Gastrocnemius medialis (tissue), 4 donors: ENCODE data around the gene PKP2. TPM values are rescaled to one million over a fixed set of nuclear protein-coding genes. Genes with fewer than 3 reads are reported as not detected.

Source experiments
- ATAC-seq, 2 donors: fragments of 150-250 bp; one replicate each; pipeline ENCODE4 v1.9.1; 2016
- DNase-seq, 2 donors: peaks; one replicate each; pipeline ENCODE4 v3.0.0-alpha.2; 2019
- H3K27ac ChIP-seq, 4 donors: fragments of 200-600 bp; sonication (generic); 1 replicate in 1 of 4; 2 replicates in 3 of 4; pipeline ENCODE4 v1.5.1; 2016 to 2018; ENCODE audit warnings: mild to moderate bottlenecking in 2 of 4, moderate library complexity in 1 of 4
- H3K27me3 ChIP-seq, 3 donors: fragments of 200-600 bp; sonication (generic) in 2 of 3; 1 replicate in 1 of 3; 2 replicates in 2 of 3; pipeline versions ENCODE4 v1.5.1 to v1.6.0; 2016 to 2019; ENCODE audit warnings: mild to moderate bottlenecking in 1 of 3, moderate library complexity in 1 of 3
- H3K36me3 ChIP-seq, 2 donors: fragments of 200-600 bp; sonication (generic) in 1 of 2; one replicate each; pipeline ENCODE4 v1.5.1; 2017 to 2018
- H3K4me1 ChIP-seq, 2 donors: fragments of 200-600 bp; sonication (generic) in 1 of 2; one replicate each; pipeline ENCODE4 v1.5.1; 2016 to 2017; ENCODE audit warnings: mild to moderate bottlenecking in 2 of 2
- H3K4me3 ChIP-seq, 4 donors: fragments of 200-600 bp; sonication (generic) in 3 of 4; 1 replicate in 1 of 4; 2 replicates in 3 of 4; pipeline ENCODE4 v1.5.1; 2016 to 2019; ENCODE audit warnings: mild to moderate bottlenecking in 2 of 4
- H3K9me3 ChIP-seq, 3 donors: fragments of 200-600 bp; sonication (generic) in 2 of 3; 1 replicate in 1 of 3; 2 replicates in 2 of 3; pipeline ENCODE4 v1.5.1; 2016 to 2019
- POLR2A ChIP-seq, 2 donors: fragments of 450-650 bp; IDR thresholded peaks; one replicate each; pipeline ENCODE4 v1.6.1; 2017; ENCODE audit warnings: antibody characterized with exemption in 2 of 2, mild to moderate bottlenecking in 2 of 2, moderate library complexity in 2 of 2
- in situ Hi-C, 4 donors: fragments of 200-750 bp; cut with MboI; loops; one replicate each; pipeline versions ENCODE4 v1.15.0 to v1.8.0; 2017; ENCODE audit warnings: low sequenced_read_pairs in 4 of 4
- intact Hi-C: fragments of 100-400 bp; cut with DNase I; formaldehyde crosslinking; loops from one replicate; pipeline ENCODE4 v1.15.1; 2023; ENCODE audit warnings: low total_unique reads
- total RNA-seq, 4 donors: library from RNA; depleted of rRNA; stranded (reverse); fragments of >200 nt; gene quantifications; one replicate each; pipeline versions ENCODE4 v1.1.0 to v1.2.3, GENCODE V29; 2016
- TF ChIP-seq, protein P1 (sequence below), 5 experiments: fragments of 450-650 bp in 3 of 5; fragments of 200-600 bp in 2 of 5; sonication (generic) in 2 of 5; IDR thresholded peaks in 4 of 5; conservative IDR thresholded peaks in 1 of 5; 1 replicate in 4 of 5; 2 replicates in 1 of 5; pipeline ENCODE4 v1.5.1; 2016 to 2019; ENCODE audit warnings: antibody characterized with exemption in 5 of 5, mild to moderate bottlenecking in 3 of 5, moderate library complexity in 3 of 5

Gene PKP2
- total RNA-seq, 4 donors from 2014 or later: 3.5 to 7.2 (median 4.1) TPM

GRCh38 chr12:32788405-32788804 is 108.2 kb downstream of the PKP2 start:
- TF ChIP-seq POLR2A (IDR thresholded peaks at IDR 0.05): no peak
- TF ChIP-seq, protein P1, sequence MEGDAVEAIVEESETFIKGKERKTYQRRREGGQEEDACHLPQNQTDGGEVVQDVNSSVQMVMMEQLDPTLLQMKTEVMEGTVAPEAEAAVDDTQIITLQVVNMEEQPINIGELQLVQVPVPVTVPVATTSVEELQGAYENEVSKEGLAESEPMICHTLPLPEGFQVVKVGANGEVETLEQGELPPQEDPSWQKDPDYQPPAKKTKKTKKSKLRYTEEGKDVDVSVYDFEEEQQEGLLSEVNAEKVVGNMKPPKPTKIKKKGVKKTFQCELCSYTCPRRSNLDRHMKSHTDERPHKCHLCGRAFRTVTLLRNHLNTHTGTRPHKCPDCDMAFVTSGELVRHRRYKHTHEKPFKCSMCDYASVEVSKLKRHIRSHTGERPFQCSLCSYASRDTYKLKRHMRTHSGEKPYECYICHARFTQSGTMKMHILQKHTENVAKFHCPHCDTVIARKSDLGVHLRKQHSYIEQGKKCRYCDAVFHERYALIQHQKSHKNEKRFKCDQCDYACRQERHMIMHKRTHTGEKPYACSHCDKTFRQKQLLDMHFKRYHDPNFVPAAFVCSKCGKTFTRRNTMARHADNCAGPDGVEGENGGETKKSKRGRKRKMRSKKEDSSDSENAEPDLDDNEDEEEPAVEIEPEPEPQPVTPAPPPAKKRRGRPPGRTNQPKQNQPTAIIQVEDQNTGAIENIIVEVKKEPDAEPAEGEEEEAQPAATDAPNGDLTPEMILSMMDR (IDR thresholded peaks at IDR 0.05 in 4 of 5, conservative IDR thresholded peaks at IDR 0.05 in 1 of 5): no peak
- Histone ChIP-seq H3K27me3 (no peaks in the 10 kb centered on the region), H3K27ac (no peak overlapping the region), H3K4me3 (no peak overlapping the region), H3K4me1 (no peaks in the 10 kb centered on the region), H3K36me3 (no peaks in the 10 kb centered on the region), H3K9me3 (no peaks in the 10 kb centered on the region)
- intact Hi-C loops (no loop called here), in situ Hi-C loops (loop anchor here in 1 of 4 donors (25.0 kb wide), 1 partner anchor 99 kb away; the partner anchor contains the start of gene PKP2)
- ATAC-seq (no peak), DNase-seq (no peak)

- in situ Hi-C loops (loop anchor here in 1 of 4 donors (25.0 kb wide), 1 partner anchor 102 kb away; the partner anchor contains the start of gene PKP2), intact Hi-C loops (no loop called here)
- no peak for TF ChIP-seq POLR2A (IDR thresholded peaks at IDR 0.05)
- TF ChIP-seq, protein P1 (IDR thresholded peaks at IDR 0.05 in 4 of 5, conservative IDR thresholded peaks at IDR 0.05 in 1 of 5): no peak
- Histone ChIP-seq H3K9me3 (no peaks in the 10 kb centered on the region), H3K4me3 (no peak overlapping the region), H3K27ac (no peak overlapping the region), H3K27me3 (no peaks in the 10 kb centered on the region), H3K36me3 (no peaks in the 10 kb centered on the region), H3K4me1 (no peaks in the 10 kb centered on the region)
- ATAC-seq: no peak
- DNase-seq: no peak
Measured at GRCh38 chr12:32785557-32785956, 111.0 kb downstream of the PKP2 start.

DNA sequence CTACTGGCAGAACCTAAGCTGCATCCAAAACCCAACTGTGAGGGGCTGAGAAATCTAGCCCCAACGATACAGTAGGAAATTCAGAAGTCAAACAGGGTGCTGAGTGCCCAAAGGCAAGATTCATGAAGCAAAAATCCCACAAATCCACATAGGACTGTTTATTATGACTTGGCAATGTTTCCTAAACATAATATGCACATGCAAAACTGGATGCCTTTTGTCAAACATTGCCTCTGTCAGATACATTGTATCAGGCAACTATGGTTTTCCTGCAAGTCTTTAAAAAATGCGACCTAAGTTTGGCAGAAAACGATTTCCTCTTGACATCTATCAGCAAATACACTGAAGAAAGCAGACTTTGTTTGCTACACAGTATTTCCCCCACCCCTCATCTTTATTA is 113.5 kb downstream of the PKP2 start:
- no peaks in the 10 kb centered on the region for H3K36me3 ChIP-seq
- H3K9me3 ChIP-seq: no peaks in the 10 kb centered on the region
- no peak overlapping the region for H3K4me3 ChIP-seq
- DNase-seq (no peak), ATAC-seq (no peak)
- in situ Hi-C loops: loop anchor here in 1 of 4 donors (25.0 kb wide), 1 partner anchor 104 kb away; the partner anchor contains the start of gene PKP2
- intact Hi-C loops: no loop called here
- no peaks in the 10 kb centered on the region for H3K27me3 ChIP-seq
- H3K27ac ChIP-seq: no peak overlapping the region
- H3K4me1 ChIP-seq: no peaks in the 10 kb centered on the region
- TF ChIP-seq, protein P1 (IDR thresholded peaks at IDR 0.05 in 4 of 5, conservative IDR thresholded peaks at IDR 0.05 in 1 of 5): no peak
- TF ChIP-seq POLR2A (IDR thresholded peaks at IDR 0.05): no peak

DNA sequence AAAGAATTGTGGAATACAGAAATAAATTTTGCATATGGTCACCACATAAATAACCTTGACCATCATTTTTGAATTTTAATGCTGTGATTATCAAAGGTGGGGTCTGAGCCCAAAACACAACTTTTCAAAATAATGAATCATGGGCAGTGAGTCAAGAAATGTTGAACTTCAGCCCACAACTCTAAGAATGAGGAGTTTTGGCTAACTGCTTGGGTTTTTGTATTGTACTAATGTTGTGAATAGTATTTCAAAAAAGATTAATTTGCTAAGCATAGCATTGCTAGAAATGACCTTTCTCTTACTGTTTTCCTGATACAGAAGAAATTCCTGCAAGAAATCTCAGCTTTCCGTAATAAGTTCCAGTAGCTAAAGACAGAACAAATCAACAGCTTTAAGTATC is 116.5 kb downstream of the PKP2 start:
- in situ Hi-C loops (loop anchor here in 1 of 4 donors (25.0 kb wide), 1 partner anchor 107 kb away; the partner anchor contains the start of gene PKP2), intact Hi-C loops (no loop called here)
- ATAC-seq: no peak
- H3K4me1 ChIP-seq: no peaks in the 10 kb centered on the region
- no peak for TF ChIP-seq POLR2A (IDR thresholded peaks at IDR 0.05)
- TF ChIP-seq, protein P1 (IDR thresholded peaks at IDR 0.05 in 4 of 5, conservative IDR thresholded peaks at IDR 0.05 in 1 of 5): no peak
- H3K27ac ChIP-seq: no peak overlapping the region
- DNase-seq: no peak
- no peak overlapping the region for H3K4me3 ChIP-seq
- H3K36me3 ChIP-seq: no peaks in the 10 kb centered on the region
- H3K27me3 ChIP-seq: no peaks in the 10 kb centered on the region
- H3K9me3 ChIP-seq: no peaks in the 10 kb centered on the region

DNA sequence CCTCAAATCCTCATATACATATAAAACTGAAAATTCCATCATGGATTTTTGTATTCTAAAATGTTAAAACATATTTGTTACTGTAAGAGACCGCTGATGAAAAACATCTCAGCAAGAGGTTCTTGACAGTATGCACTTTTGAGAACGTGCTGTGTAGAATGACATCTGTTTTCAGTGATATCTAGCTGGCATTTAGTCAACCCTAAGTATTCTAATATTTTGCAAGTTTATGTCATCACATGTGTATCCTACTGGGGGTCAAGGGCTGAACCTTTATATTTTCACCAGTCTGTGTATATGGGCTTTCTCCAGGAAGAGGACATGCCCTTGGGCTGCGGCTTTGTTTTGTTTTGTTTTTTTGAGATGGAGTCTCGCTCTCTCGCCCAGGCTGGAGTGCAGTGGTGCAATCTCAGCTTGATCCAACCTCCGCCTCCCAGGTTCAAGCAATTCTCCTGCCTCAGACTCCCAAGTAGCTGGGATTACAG is 118.8 kb downstream of the PKP2 start:
- Histone ChIP-seq H3K27ac (no peak overlapping the region), H3K4me1 (no peaks in the 10 kb centered on the region), H3K9me3 (no peaks in the 10 kb centered on the region), H3K27me3 (no peaks in the 10 kb centered on the region), H3K4me3 (no peak overlapping the region), H3K36me3 (no peaks in the 10 kb centered on the region)
- TF ChIP-seq POLR2A (IDR thresholded peaks at IDR 0.05): no peak
- TF ChIP-seq, protein P1 (IDR thresholded peaks at IDR 0.05 in 4 of 5, conservative IDR thresholded peaks at IDR 0.05 in 1 of 5): no peak
- intact Hi-C loops: no loop called here
- in situ Hi-C loops: loop anchor here in 1 of 4 donors (25.0 kb wide), 1 partner anchor 110 kb away; the partner anchor contains the start of gene PKP2
- DNase-seq: no peak
- no peak for ATAC-seq
